Common myeloid progenitor, CD34-positive (primary cell): Measurements from ENCODE around the gene EVX2.

Source experiments
- CTCF ChIA-PET: fragments of 350-600 bp; sonication (Branson Sonifier 250); formaldehyde crosslinking; loops from one replicate; lab custom pipeline; 2021; ENCODE audit warnings: antibody characterized with exemption; lab: Charles Lee
- POLR2A ChIA-PET: fragments of 350-600 bp; sonication (Branson Sonifier 250); formaldehyde crosslinking; loops from one replicate; lab custom pipeline; 2021; ENCODE audit warnings: antibody characterized with exemption; lab: Charles Lee
- DNase-seq, 3 donors: peaks; one replicate each; pipeline versions ENCODE4 v3.0.0 to v3.0.0-alpha.2; 2013
- H3K27ac ChIP-seq, 2 experiments: 1 replicate in 1 of 2; 2 replicates in 1 of 2; pipeline ENCODE4 v1.7.0; 2013; ENCODE audit warnings: inconsistent platforms in 2 of 2, low read length in 2 of 2, mild to moderate bottlenecking in 2 of 2, low read depth in 1 of 2, moderate library complexity in 1 of 2; ENCODE audit not compliant: severe bottlenecking in 2 of 2, insufficient read depth in 1 of 2, poor library complexity in 1 of 2
- H3K27me3 ChIP-seq, 5 experiments: replicated peaks in 2 of 5; 1 replicate in 3 of 5; 2 replicates in 2 of 5; pipeline versions ENCODE4 v1.6.1 to v1.7.0; 2013; ENCODE audit warnings: low read length in 4 of 5, mild to moderate bottlenecking in 2 of 5, moderate library complexity in 2 of 5, inconsistent platforms in 1 of 5; ENCODE audit not compliant: insufficient read depth in 5 of 5, control insufficient read depth in 4 of 5
- H3K36me3 ChIP-seq, 4 experiments: 1 replicate in 2 of 4; 2 replicates in 2 of 4; pipeline versions ENCODE4 v1.6.1 to v1.7.0; 2013; ENCODE audit warnings: low read length in 3 of 4, control low read depth in 1 of 4, mild to moderate bottlenecking in 1 of 4; ENCODE audit not compliant: control insufficient read depth in 4 of 4, insufficient read depth in 4 of 4
- H3K4me1 ChIP-seq, 4 experiments: 1 replicate in 3 of 4; 2 replicates in 1 of 4; pipeline versions ENCODE4 v1.6.1 to v1.7.1; 2013; ENCODE audit warnings: low read length in 3 of 4, mild to moderate bottlenecking in 3 of 4, control low read depth in 1 of 4, inconsistent platforms in 1 of 4, moderate library complexity in 1 of 4; ENCODE audit not compliant: control insufficient read depth in 4 of 4, insufficient read depth in 4 of 4; ENCODE audit errors: control extremely low read depth in 1 of 4
- H3K4me3 ChIP-seq, 7 experiments: 1 replicate in 4 of 7; 2 replicates in 3 of 7; pipeline versions ENCODE4 v1.5.1 to v1.7.0; 2013; ENCODE audit warnings: mild to moderate bottlenecking in 7 of 7, low read length in 6 of 7, moderate library complexity in 6 of 7, inconsistent platforms in 2 of 7, low read depth in 2 of 7, control low read depth in 1 of 7; ENCODE audit not compliant: insufficient read depth in 4 of 7, control insufficient read depth in 1 of 7; ENCODE audit errors: extremely low read depth in 1 of 7
- H3K9me3 ChIP-seq, 5 experiments: 1 replicate in 4 of 5; 2 replicates in 1 of 5; pipeline versions ENCODE4 v1.6.1 to v1.7.1; 2013; ENCODE audit warnings: low read length in 4 of 5, mild to moderate bottlenecking in 2 of 5, inconsistent platforms in 1 of 5, low read depth in 1 of 5, moderate library complexity in 1 of 5; ENCODE audit not compliant: control insufficient read depth in 4 of 5, insufficient read depth in 2 of 5; ENCODE audit errors: control extremely low read depth in 1 of 5
- WGBS: methylation state at CpG from one replicate; pipeline ENCODE4 v1.1.5; 2013; ENCODE audit not compliant: insufficient coverage; 5-methylcytosine and 5-hydroxymethylcytosine counted together

Gene EVX2

GRCh38 chr2:176112375-176113302 lies 28.9 kb upstream of the EVX2 start:
- CTCF ChIA-PET: interaction anchor here (0.8 to 3.6 kb wide), 9 partner anchors 9 to 539 kb away, joined by 3 to 27 read pairs (median 3); partner anchors contain the start of gene HOXD9
- WGBS: 9% methylated on average over 32 of the region's 40 CpGs
- Histone ChIP-seq H3K36me3 (no peaks in the 10 kb centered on the region), H3K27me3 (peaks cover 30 to 100% (median 80%) of the 10 kb centered on the region in 5 experiments), H3K9me3 (peaks cover 0 to 12% (median 0%) of the 10 kb centered on the region in 5 experiments), H3K4me1 (peaks cover 0 to 3% (median 0%) of the 10 kb centered on the region in 4 experiments), H3K27ac (no peak overlapping the region), H3K4me3 (no peak overlapping the region)
- no peak for DNase-seq
- POLR2A ChIA-PET: no interaction called here

- Histone ChIP-seq H3K27me3 (peaks cover 29 to 99% (median 75%) of the 10 kb centered on the region in 5 experiments), H3K36me3 (no peaks in the 10 kb centered on the region), H3K4me3 (no peak overlapping the region), H3K9me3 (peaks cover 0 to 7% (median 0%) of the 10 kb centered on the region in 5 experiments), H3K27ac (no peak overlapping the region), H3K4me1 (peaks cover 0 to 8% (median 5%) of the 10 kb centered on the region in 4 experiments)
- no peak for DNase-seq
- ChIA-PET POLR2A (interaction anchor here (1.2 kb wide), 1 partner anchor 8 kb away, joined by 3 read pairs; no protein-coding TSS in a partner anchor), CTCF (interaction anchor here (1.2 to 3.6 kb wide), 8 partner anchors 8 to 741 kb away, joined by 3 to 27 read pairs (median 12); partner anchors contain the start of gene HOXD9)
- WGBS: 8% methylated on average over 28 of the region's 29 CpGs
These were observed 28.1 kb upstream of the EVX2 start for GRCh38 chr2:176111846-176112374.

- H3K4me1 ChIP-seq: peaks cover 0 to 10% (median 6%) of the 10 kb centered on the region in 4 experiments
- peaks cover 0 to 3% (median 0%) of the 10 kb centered on the region in 5 experiments for H3K9me3 ChIP-seq
- WGBS: 0% methylated on average over 5 of the region's 16 CpGs
- H3K27me3 ChIP-seq: peaks cover 27 to 99% (median 70%) of the 10 kb centered on the region in 5 experiments
- H3K27ac ChIP-seq: no peak overlapping the region
- peak; percentile 62 to 66 (median 65) for DNase-seq
- ChIA-PET POLR2A (interaction anchor here (1.2 kb wide), 1 partner anchor 9 kb away, joined by 3 read pairs; no protein-coding TSS in a partner anchor), CTCF (interaction anchor here (0.9 to 3.6 kb wide), 18 partner anchors 9 to 1037 kb away, joined by 3 to 27 read pairs (median 4); partner anchors contain the start of gene HOXD9)
- H3K4me3 ChIP-seq: no peak overlapping the region
- no peaks in the 10 kb centered on the region for H3K36me3 ChIP-seq
These were observed 27.5 kb upstream of the EVX2 start for GRCh38 chr2:176111309-176111663.

- DNase-seq: peak in 1 of 3 donors; percentile 45
- H3K27me3 ChIP-seq: peaks cover 29 to 99% (median 69%) of the 10 kb centered on the region in 5 experiments
- WGBS: 21% methylated on average over 5 of the region's 7 CpGs
- no peak overlapping the region for H3K4me3 ChIP-seq
- H3K4me1 ChIP-seq: peaks cover 0 to 10% (median 6%) of the 10 kb centered on the region in 4 experiments
- peaks cover 0 to 3% (median 0%) of the 10 kb centered on the region in 5 experiments for H3K9me3 ChIP-seq
- ChIA-PET CTCF (interaction anchor here (0.7 to 3.6 kb wide), 21 partner anchors 9 to 1038 kb away, joined by 3 to 27 read pairs (median 4); partner anchors contain the start of gene HOXD9), POLR2A (interaction anchor here (0.6 to 1.2 kb wide), 2 partner anchors 9 to 911 kb away, joined by 3 to 5 read pairs; no protein-coding TSS in a partner anchor)
- no peak overlapping the region for H3K27ac ChIP-seq
- no peaks in the 10 kb centered on the region for H3K36me3 ChIP-seq
These were observed 26.9 kb upstream of the EVX2 start for GRCh38 chr2:176110415-176111308.

DNA sequence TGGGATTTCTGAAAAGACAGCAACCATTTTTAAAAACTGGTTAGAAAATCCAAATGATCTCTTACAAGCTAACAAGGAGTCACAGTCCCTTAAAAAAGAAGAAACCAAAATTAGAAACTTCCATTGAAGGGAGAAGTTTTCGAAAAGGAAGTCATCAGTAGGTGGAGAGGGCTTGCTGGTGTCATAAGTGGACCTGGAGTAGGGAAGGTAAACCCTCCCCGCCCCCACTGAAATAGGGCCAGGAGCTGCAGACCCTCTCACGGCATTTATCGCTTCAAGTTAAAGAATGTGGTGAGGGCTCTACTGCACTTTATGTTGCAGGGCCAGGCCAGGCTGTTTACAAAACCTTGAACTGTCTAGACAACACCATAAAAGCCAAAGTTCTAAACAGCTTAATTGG lies 26.2 kb upstream of the EVX2 start:
- Histone ChIP-seq H3K4me1 (peaks cover 0 to 10% (median 6%) of the 10 kb centered on the region in 4 experiments), H3K9me3 (peaks cover 0 to 3% (median 0%) of the 10 kb centered on the region in 5 experiments), H3K36me3 (no peaks in the 10 kb centered on the region), H3K4me3 (no peak overlapping the region), H3K27ac (no peak overlapping the region), H3K27me3 (peaks cover 25 to 99% (median 63%) of the 10 kb centered on the region in 5 experiments)
- 10% methylated on average over 3 of the region's 4 CpGs for WGBS
- DNase-seq: no peak
- ChIA-PET CTCF (interaction anchor here (0.7 to 3.6 kb wide), 12 partner anchors 8 to 1038 kb away, joined by 3 to 27 read pairs (median 6); partner anchors contain the start of gene HOXD9), POLR2A (no interaction called here)
